ENCODE data around the gene AP2B1. TPM values are rescaled to one million over a fixed set of nuclear protein-coding genes. Genes with fewer than 3 reads are reported as not detected.
A peak's percentile ranks its signal among the peaks of the same experiment; 100 is the strongest.

The AP2B1 gene
- 105 and 107 TPM in 2 replicates for total RNA-seq

GRCh38 chr17:35587074-35587961 lies at the start of gene AP2B1:
Gene AP2B1, plus strand, starts transcription at chr17:35587322. Its CDS starts 6,709 bp downstream, at chr17:35594031.

GRCh38 chr17:35537601-35538141 lies 49.5 kb upstream of the AP2B1 start, which contains the start of gene SLFN12L:
Gene SLFN12L, minus strand, starts transcription at chr17:35537678. Its CDS starts 15,314 bp downstream, at chr17:35522364.

DNA sequence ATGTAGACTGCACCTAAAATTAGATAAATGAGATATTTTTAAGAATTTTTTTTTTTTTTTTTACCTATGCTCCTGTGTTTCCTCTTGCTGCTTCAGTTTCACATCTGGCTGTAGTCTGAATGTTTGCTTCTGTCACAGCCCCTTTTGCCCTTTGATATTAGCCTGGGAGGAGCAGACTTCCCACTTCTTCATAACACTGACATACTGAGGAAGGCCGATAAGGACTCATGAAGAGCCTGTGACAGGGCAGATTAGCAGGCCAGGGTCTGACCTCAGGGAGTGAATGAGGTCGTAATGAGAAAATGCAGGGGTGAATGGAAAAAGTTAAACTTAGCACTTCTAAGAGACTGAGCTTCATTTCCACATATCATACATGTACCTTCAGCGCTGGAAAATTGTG lies 26.4 kb upstream of the AP2B1 start, which contains the start of gene SLFN14:
Gene SLFN14 (minus strand): TSS at position 117 of the 400 bp plus-strand sequence. CDS start 2,757 bp downstream, outside the sequence.

DNA sequence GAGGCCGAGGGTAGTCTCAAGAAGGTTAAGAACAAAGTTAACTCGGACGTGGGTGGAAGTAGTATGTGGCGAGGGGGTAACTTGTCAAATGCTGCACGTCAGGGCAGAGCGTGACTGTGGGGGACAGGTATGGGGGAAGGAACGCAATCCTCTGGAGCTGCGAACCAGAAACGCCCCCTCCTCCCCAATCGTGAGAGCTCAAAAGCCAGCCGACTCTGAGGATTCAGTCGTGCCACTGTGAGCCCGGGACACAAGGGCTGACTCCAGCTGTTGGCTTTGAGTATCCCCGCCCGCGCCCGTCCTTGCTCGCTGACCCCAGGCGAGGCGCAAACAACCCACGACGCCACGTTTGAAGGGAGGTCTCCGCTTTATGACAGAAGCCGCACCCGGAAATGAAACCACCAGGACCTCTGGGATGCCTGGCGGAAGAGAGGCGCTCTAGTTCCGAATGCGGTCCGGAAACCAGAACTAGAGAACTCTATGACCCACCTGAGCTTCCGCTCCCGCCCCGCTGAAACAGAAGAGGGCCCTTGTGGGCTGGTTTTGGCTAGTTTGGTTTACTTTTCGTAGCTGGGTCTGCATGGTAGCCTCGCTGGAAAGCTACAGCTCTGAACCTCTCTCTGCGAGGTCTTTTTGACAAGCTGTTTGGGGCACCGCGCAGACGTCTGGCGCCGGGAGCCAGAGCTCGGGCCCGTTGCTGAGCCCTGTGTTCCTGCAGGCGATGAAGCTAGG lies 8.8 kb upstream of the AP2B1 start, which contains the start of gene PEX12:
Gene PEX12 (minus strand): TSS at position 375 of the 732 bp plus-strand sequence. CDS start 550 bp downstream, outside the sequence.

DNA sequence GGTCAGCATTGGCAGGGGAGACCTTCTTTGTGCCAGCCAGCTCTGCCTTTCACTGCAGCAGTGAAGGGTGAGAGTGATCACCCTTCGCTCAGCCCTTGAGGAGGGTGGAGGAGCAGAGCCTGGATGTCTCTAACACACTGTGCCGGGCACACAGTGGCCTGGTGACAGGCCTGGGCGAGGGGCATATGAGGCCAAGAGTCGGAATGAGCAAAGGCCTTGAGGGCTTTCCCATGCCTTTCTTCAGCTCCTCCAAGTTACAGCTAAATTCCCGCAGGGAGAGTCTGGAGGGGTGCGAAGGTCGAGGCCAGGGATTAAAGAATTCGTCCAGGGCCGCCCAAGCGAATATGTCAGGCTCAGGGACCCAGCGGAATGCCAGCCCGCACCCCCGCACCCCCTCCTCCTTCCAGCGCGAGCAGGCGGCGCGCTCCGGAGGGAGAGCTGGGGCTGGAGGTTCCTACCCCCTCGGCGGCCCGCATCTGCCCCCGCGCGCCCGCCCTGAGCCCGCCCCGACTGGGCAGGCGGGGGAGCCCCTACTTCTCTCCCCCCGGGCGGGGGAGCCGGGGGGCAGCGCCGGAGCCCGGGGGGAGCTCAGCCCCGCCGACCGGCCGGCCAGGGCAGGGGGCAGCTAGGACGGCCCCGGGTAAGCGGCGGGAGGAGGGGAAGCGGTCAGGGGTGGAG lies 144.3 kb downstream of the AP2B1 start, which contains the start of gene RASL10B:
Gene RASL10B (plus strand): TSS at position 401 of the 678 bp plus-strand sequence. CDS start 3,546 bp downstream, outside the sequence.

DNA sequence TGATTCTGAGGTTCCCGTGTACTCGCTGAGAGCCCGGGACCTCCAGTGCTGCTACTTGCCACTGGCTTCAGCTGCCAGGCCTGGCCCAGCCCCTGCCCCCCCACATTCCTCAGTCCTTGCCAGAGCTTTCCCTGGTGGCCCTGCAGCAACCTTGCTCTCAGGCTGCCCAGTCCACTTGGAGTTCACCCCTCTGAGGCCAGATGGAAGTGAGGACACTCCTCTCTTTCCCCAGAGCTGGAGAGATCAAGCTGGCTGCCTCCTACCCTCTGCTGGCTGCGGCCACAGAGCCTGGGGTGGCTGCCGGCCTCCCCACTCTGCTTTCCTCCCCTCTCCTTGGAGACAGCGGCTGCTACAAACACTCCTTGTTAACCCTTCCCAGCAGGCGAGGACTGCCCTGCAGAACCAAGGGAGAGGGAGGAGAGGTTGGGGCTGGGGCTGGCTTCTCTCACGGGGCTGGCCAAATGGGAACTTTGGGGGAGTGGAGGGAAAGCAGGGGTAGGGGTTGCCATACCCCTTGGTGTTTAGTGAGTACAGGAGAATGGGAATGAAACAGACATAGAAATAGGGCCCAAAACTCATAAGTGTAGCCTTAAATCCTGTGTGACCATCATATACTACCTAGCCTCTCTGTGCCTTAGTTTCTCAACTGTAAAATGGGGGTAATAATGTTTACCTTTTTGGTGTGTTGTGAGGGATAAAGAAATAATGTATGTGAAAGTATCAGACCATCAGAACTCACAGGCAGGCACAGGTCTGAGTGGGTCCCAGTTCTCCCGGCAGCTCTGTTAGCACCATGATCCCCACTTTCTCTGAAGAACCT lies 166.0 kb downstream of the AP2B1 start, which contains the start of gene GAS2L2:
Gene GAS2L2 (minus strand): TSS at position 295 of the 820 bp plus-strand sequence. CDS start 389 bp downstream, outside the sequence.

GRCh38 chr17:35760587-35760986 lies 173.5 kb downstream of the AP2B1 start, which contains the start of gene C17orf50:
Gene C17orf50, plus strand, starts transcription at chr17:35760887. Its CDS starts 55 bp downstream, at chr17:35760942.

Small RNA genes within 50 kb of the gene (small RNA-seq; reads per million reads assigned to genes)
- gene AC004134.1 (ENCODE audit: low replicate concordance) = not detected
- gene AC015911.1 (ENCODE audit: low replicate concordance) = not detected
- 15.8 reads per million, percentile 96 among the genes with 10 or more reads in this experiment for gene SNORD7 (ENCODE audit: low replicate concordance)

Other genes starting within 250 kb of the AP2B1 start
- gene SLFN11, start 213.7 kb upstream of the AP2B1 start, total RNA-seq = 39.5 and 53.2 TPM in 2 replicates
- 6.3 and 20.3 TPM in 2 replicates for gene SLFN12, start 154.8 kb upstream of the AP2B1 start, total RNA-seq
- 1.3 and 1.6 TPM in 2 replicates for gene SLFN13, start 138.6 kb upstream of the AP2B1 start, total RNA-seq
- gene SLFN12L, start 49.6 kb upstream of the AP2B1 start, total RNA-seq = not detected in 2 replicates
- not detected in 2 replicates for gene SLFN14, start 26.5 kb upstream of the AP2B1 start, total RNA-seq
- 4.7 and 7.2 TPM in 2 replicates for gene PEX12, start 8.8 kb upstream of the AP2B1 start, total RNA-seq
- 3.7 and 8.3 TPM in 2 replicates for gene RASL10B, start 144.3 kb downstream of the AP2B1 start, total RNA-seq
- gene GAS2L2, start 165.9 kb downstream of the AP2B1 start, total RNA-seq = not detected in 2 replicates
- not detected in 2 replicates for gene C17orf50, start 173.6 kb downstream of the AP2B1 start, total RNA-seq
- 1.3 TPM in 1 of 2 replicates, not detected in the other for gene MMP28, start 208.3 kb downstream of the AP2B1 start, total RNA-seq
- gene TAF15, start 222.2 kb downstream of the AP2B1 start, total RNA-seq = 50.6 and 59.8 TPM in 2 replicates